ENCODE measurements around the gene KCNS1. TPM values are rescaled to one million over a fixed set of nuclear protein-coding genes. Genes with fewer than 3 reads are reported as not detected.

The KCNS1 gene
- total RNA-seq, 1 experiment from 2014 or later, result not detected

DNA sequence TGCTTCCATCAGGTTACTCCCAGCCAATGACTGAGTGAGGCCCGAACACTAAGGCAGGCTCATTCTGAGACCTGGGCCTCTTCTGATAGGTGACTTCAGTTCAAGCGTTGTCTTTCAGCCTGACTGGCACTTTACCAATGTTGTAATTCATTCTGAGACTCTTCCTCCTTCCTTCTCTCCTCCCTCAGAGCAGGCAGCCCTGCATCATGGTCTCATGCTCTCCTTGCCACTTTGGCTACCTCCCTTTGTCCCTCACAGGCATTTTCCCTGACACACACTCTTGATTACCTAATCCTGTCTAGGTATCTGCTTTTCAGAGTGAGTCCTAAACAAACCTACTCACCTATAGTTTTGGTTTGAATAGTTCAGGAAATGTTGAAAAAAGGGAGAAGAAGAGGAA lies 36.0 kb upstream of the KCNS1 start:
- peaks cover 0 to 7% of the 10 kb centered on the region in 2 experiments; a peak in 2 of 4 replicates for H3K4me1 ChIP-seq (ENCODE audit: control insufficient read depth in 1 of 2, insufficient read depth in 2 of 2, low read length in 2 of 2)
- no peak overlapping the region for H3K27ac ChIP-seq (ENCODE audit: low read depth, low read length)
- no peak for ATAC-seq
- no TSS peak for BruUV-seq (replicated peaks)
- no peaks in the 10 kb centered on the region for H3K36me3 ChIP-seq (ENCODE audit: control insufficient read depth in 1 of 2, insufficient read depth in 2 of 2, low read length in 2 of 2)
- no peaks in the 10 kb centered on the region for H3K9me2 ChIP-seq (ENCODE audit: insufficient read depth)
- no peaks in the 10 kb centered on the region for H3K79me2 ChIP-seq (ENCODE audit: insufficient read depth, low read length)
- intact Hi-C loops (cut with micrococcal nuclease), result loop anchor here (5.0 kb wide), 1 partner anchor 90 kb away; no protein-coding TSS in a partner anchor
- no peak overlapping the region for H2AFZ ChIP-seq (ENCODE audit: low read depth, low read length, poor library complexity, severe bottlenecking)
- H3K9ac ChIP-seq (ENCODE audit: low read length), result no peak overlapping the region
- H4K20me1 ChIP-seq (ENCODE audit: insufficient read depth), result no peaks in the 10 kb centered on the region
- no peak overlapping the region for H3K4me3 ChIP-seq (replicated peaks in 1 of 2; ENCODE audit: low read depth in 1 of 2, low read length in 2 of 2)
- CTCF ChIA-PET, result no interaction called here
- no peaks in the 10 kb centered on the region for H3K9me3 ChIP-seq (ENCODE audit: control insufficient read depth in 1 of 2, insufficient read depth in 1 of 2, low read depth in 1 of 2, low read length in 2 of 2)
- no peak for TF ChIP-seq JUND (IDR thresholded peaks at IDR 0.05)
- TF ChIP-seq, protein P1, sequence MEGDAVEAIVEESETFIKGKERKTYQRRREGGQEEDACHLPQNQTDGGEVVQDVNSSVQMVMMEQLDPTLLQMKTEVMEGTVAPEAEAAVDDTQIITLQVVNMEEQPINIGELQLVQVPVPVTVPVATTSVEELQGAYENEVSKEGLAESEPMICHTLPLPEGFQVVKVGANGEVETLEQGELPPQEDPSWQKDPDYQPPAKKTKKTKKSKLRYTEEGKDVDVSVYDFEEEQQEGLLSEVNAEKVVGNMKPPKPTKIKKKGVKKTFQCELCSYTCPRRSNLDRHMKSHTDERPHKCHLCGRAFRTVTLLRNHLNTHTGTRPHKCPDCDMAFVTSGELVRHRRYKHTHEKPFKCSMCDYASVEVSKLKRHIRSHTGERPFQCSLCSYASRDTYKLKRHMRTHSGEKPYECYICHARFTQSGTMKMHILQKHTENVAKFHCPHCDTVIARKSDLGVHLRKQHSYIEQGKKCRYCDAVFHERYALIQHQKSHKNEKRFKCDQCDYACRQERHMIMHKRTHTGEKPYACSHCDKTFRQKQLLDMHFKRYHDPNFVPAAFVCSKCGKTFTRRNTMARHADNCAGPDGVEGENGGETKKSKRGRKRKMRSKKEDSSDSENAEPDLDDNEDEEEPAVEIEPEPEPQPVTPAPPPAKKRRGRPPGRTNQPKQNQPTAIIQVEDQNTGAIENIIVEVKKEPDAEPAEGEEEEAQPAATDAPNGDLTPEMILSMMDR (IDR thresholded peaks at IDR 0.05 in 2 of 3, conservative IDR thresholded peaks at IDR 0.05 in 1 of 3; ENCODE audit: borderline replicate concordance in 1 of 3, insufficient read depth in 1 of 3, low read depth in 2 of 3, low read length in 2 of 3), result no peak
- TF ChIP-seq YY1 (IDR thresholded peaks at IDR 0.05; ENCODE audit: extremely low read depth, insufficient replicate concordance, low read depth, low read length), result no peak
- TF ChIP-seq, protein P2, sequence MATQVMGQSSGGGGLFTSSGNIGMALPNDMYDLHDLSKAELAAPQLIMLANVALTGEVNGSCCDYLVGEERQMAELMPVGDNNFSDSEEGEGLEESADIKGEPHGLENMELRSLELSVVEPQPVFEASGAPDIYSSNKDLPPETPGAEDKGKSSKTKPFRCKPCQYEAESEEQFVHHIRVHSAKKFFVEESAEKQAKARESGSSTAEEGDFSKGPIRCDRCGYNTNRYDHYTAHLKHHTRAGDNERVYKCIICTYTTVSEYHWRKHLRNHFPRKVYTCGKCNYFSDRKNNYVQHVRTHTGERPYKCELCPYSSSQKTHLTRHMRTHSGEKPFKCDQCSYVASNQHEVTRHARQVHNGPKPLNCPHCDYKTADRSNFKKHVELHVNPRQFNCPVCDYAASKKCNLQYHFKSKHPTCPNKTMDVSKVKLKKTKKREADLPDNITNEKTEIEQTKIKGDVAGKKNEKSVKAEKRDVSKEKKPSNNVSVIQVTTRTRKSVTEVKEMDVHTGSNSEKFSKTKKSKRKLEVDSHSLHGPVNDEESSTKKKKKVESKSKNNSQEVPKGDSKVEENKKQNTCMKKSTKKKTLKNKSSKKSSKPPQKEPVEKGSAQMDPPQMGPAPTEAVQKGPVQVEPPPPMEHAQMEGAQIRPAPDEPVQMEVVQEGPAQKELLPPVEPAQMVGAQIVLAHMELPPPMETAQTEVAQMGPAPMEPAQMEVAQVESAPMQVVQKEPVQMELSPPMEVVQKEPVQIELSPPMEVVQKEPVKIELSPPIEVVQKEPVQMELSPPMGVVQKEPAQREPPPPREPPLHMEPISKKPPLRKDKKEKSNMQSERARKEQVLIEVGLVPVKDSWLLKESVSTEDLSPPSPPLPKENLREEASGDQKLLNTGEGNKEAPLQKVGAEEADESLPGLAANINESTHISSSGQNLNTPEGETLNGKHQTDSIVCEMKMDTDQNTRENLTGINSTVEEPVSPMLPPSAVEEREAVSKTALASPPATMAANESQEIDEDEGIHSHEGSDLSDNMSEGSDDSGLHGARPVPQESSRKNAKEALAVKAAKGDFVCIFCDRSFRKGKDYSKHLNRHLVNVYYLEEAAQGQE (IDR thresholded peaks at IDR 0.05; ENCODE audit: low read depth), result no peak
- TF ChIP-seq POLR2A (IDR thresholded peaks at IDR 0.05; ENCODE audit: borderline replicate concordance, extremely low read depth, insufficient read depth, insufficient read length), result no peak
- TF ChIP-seq, protein P3, sequence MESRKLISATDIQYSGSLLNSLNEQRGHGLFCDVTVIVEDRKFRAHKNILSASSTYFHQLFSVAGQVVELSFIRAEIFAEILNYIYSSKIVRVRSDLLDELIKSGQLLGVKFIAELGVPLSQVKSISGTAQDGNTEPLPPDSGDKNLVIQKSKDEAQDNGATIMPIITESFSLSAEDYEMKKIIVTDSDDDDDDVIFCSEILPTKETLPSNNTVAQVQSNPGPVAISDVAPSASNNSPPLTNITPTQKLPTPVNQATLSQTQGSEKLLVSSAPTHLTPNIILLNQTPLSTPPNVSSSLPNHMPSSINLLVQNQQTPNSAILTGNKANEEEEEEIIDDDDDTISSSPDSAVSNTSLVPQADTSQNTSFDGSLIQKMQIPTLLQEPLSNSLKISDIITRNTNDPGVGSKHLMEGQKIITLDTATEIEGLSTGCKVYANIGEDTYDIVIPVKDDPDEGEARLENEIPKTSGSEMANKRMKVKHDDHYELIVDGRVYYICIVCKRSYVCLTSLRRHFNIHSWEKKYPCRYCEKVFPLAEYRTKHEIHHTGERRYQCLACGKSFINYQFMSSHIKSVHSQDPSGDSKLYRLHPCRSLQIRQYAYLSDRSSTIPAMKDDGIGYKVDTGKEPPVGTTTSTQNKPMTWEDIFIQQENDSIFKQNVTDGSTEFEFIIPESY (IDR thresholded peaks at IDR 0.05; ENCODE audit: extremely low read depth, insufficient replicate concordance, low read length), result no peak
- TF ChIP-seq RAD21 (IDR thresholded peaks at IDR 0.05; ENCODE audit: low read depth), result no peak
- no peak for TF ChIP-seq SP1 (IDR thresholded peaks at IDR 0.05; ENCODE audit: low read depth)
- TF ChIP-seq ZNF274 (IDR thresholded peaks at IDR 0.05; ENCODE audit: low read depth, low read length), result no peak
- H3K27me3 ChIP-seq (ENCODE audit: insufficient read depth, low read length), result no peaks in the 10 kb centered on the region
- H3K4me2 ChIP-seq (ENCODE audit: low read length), result no peak overlapping the region
- POLR2A ChIA-PET, result no interaction called here
- RAD21 ChIA-PET (ENCODE audit: low non-redundant PET in 1 of 2, low total read pairs in 2 of 2, uncharacterized antibody in 2 of 2, unreplicated experiment in 2 of 2), result no interaction called here
- no peak for DNase-seq (ENCODE audit: low read depth, low spot score)

Data from HCT116 (cell line).